Hepatocyte (in vitro differentiated cells): ENCODE measurements around the gene MTIF3. TPM values are rescaled to one million over a fixed set of nuclear protein-coding genes. Genes with fewer than 3 reads are reported as not detected.

Source experiments
- DNase-seq: peaks from one replicate; pipeline ENCODE4 v3.0.0-alpha.2; 2016; ENCODE audit warnings: low spot score
- H2AFZ ChIP-seq: fragments of 200-600 bp; sonication (generic); 2 replicates; pipeline ENCODE4 v1.6.0; 2016; ENCODE audit warnings: antibody characterized with exemption, mild to moderate bottlenecking
- H3K27ac ChIP-seq: fragments of 200-600 bp; sonication (generic); 2 replicates; pipeline ENCODE4 v1.5.1; 2016; ENCODE audit warnings: mild to moderate bottlenecking
- H3K27me3 ChIP-seq: fragments of 200-600 bp; sonication (generic); 2 replicates; pipeline ENCODE4 v1.6.1; 2016
- H3K36me3 ChIP-seq: fragments of 200-600 bp; sonication (generic); replicated peaks from 2 replicates; pipeline ENCODE4 v1.5.1; 2016; ENCODE audit warnings: low read depth; ENCODE audit not compliant: insufficient read depth
- H3K4me1 ChIP-seq: fragments of 200-600 bp; sonication (generic); 2 replicates; pipeline ENCODE4 v1.5.1; 2016; ENCODE audit warnings: mild to moderate bottlenecking, moderate library complexity; ENCODE audit not compliant: insufficient read depth
- H3K4me2 ChIP-seq: fragments of 200-600 bp; sonication (generic); 2 replicates; pipeline ENCODE4 v1.6.0; 2016
- H3K4me3 ChIP-seq: fragments of 200-600 bp; sonication (generic); 2 replicates; pipeline ENCODE4 v1.5.1; 2016; ENCODE audit warnings: mild to moderate bottlenecking
- H3K79me2 ChIP-seq: fragments of 200-600 bp; sonication (generic); 2 replicates; pipeline ENCODE4 v1.6.0; 2017; ENCODE audit warnings: mild to moderate bottlenecking
- H3K9me2 ChIP-seq: fragments of 200-600 bp; sonication (generic); replicated peaks from 2 replicates; pipeline ENCODE4 v1.6.0; 2017; ENCODE audit warnings: mild to moderate bottlenecking; ENCODE audit not compliant: insufficient read depth
- H3K9me3 ChIP-seq: fragments of 200-600 bp; sonication (generic); 2 replicates; pipeline ENCODE4 v1.5.1; 2016; ENCODE audit warnings: low read depth, mild to moderate bottlenecking
- H4K20me1 ChIP-seq: fragments of 200-600 bp; sonication (generic); 2 replicates; pipeline ENCODE4 v1.6.0; 2016; ENCODE audit warnings: mild to moderate bottlenecking; ENCODE audit not compliant: insufficient read depth, poor library complexity, severe bottlenecking
- EZH2 ChIP-seq: fragments of 200-600 bp; sonication (generic); IDR thresholded peaks from 2 replicates; pipeline ENCODE4 v1.6.1; 2016; ENCODE audit warnings: antibody characterized with exemption, mild to moderate bottlenecking, borderline replicate concordance
- EZH2phosphoT487 ChIP-seq: fragments of 200-600 bp; sonication (generic); IDR thresholded peaks from one replicate; pipeline ENCODE4 v1.6.1; 2018; ENCODE audit warnings: antibody characterized with exemption, mild to moderate bottlenecking, low read depth, moderate library complexity; ENCODE audit not compliant: unreplicated experiment, severe bottlenecking
- WGBS: methylation state at CpG from one replicate; pipeline ENCODE4 v1.1.6; 2016; ENCODE audit warnings: low lambda C conversion rate; ENCODE audit errors: missing lambda C conversion rate; 5-methylcytosine and 5-hydroxymethylcytosine counted together
- polyA plus RNA-seq: library from polyadenylated mRNA; unstranded; fragments of >200 nt; fragmentation: Nextera tagmentation; extraction: Ambion mirVana; gene quantifications from 2 replicates; pipeline ENCODE4 v1.2.1, GENCODE V29; 2016
- total RNA-seq: library from RNA; depleted of rRNA; stranded (reverse); fragments of >200 nt; gene quantifications from 2 replicates; pipeline ENCODE4 v1.2.3, GENCODE V29; 2014
- TF ChIP-seq, protein P1 (sequence below): fragments of 200-600 bp; sonication (generic); IDR thresholded peaks from 2 replicates; pipeline ENCODE4 v1.5.1; 2016; ENCODE audit warnings: antibody characterized with exemption, mild to moderate bottlenecking; ENCODE audit not compliant: poor library complexity

Gene MTIF3
- total and polyA plus RNA-seq, 2 experiments from 2014 or later: 58.0 to 66.7 TPM

DNA sequence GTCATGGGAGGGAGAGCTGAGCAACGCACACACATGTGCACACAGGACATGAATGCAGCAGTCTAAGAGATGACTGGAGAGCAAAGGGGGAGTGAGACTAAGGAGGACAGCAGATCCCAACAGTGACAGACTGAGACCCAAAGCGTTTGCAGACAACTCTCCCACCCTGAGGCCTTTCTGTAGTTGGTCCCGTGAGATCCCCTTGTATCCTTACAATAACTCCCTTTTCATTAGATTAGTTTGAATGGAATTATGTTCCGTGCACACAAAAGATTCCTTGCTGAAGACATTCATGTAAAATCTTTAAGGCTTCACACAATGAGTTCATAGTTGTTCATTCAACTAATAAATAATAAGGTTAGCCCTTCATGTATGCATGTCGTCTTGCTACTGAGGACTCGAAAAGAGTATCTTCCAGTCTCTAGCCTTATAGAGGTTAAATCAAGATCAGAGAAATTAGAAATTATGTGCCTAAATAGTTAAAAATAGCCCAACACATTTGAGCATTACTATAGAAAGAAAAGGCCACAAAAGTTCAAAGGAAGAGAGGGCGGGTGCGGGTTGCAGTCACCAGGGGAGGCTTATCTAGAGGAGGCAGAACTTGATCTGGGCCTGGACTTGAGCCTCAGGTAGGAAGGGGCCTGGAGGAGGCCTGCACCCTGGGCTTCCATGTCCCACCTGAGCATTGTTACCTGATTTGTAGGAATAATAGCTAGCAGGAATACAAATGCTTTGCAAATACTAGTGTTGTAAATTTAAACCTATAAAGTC lies 29.1 kb downstream of the MTIF3 start:
- no peaks in the 10 kb centered on the region for H4K20me1 ChIP-seq
- H3K9me3 ChIP-seq: no peaks in the 10 kb centered on the region
- H2AFZ ChIP-seq: no peak overlapping the region
- H3K4me3 ChIP-seq: no peak overlapping the region
- H3K27me3 ChIP-seq: no peaks in the 10 kb centered on the region
- peaks cover 16% of the 10 kb centered on the region for H3K79me2 ChIP-seq
- no peak for DNase-seq
- 87% methylated on average over 8 of the region's 8 CpGs for WGBS
- peaks cover 21% of the 10 kb centered on the region for H3K4me1 ChIP-seq
- TF ChIP-seq EZH2 (no peak), EZH2phosphoT487 (no peak)
- TF ChIP-seq, protein P1, sequence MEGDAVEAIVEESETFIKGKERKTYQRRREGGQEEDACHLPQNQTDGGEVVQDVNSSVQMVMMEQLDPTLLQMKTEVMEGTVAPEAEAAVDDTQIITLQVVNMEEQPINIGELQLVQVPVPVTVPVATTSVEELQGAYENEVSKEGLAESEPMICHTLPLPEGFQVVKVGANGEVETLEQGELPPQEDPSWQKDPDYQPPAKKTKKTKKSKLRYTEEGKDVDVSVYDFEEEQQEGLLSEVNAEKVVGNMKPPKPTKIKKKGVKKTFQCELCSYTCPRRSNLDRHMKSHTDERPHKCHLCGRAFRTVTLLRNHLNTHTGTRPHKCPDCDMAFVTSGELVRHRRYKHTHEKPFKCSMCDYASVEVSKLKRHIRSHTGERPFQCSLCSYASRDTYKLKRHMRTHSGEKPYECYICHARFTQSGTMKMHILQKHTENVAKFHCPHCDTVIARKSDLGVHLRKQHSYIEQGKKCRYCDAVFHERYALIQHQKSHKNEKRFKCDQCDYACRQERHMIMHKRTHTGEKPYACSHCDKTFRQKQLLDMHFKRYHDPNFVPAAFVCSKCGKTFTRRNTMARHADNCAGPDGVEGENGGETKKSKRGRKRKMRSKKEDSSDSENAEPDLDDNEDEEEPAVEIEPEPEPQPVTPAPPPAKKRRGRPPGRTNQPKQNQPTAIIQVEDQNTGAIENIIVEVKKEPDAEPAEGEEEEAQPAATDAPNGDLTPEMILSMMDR: no peak
- no peak overlapping the region for H3K4me2 ChIP-seq
- no peak overlapping the region for H3K27ac ChIP-seq
- no peaks in the 10 kb centered on the region for H3K9me2 ChIP-seq
- H3K36me3 ChIP-seq: no peaks in the 10 kb centered on the region

DNA sequence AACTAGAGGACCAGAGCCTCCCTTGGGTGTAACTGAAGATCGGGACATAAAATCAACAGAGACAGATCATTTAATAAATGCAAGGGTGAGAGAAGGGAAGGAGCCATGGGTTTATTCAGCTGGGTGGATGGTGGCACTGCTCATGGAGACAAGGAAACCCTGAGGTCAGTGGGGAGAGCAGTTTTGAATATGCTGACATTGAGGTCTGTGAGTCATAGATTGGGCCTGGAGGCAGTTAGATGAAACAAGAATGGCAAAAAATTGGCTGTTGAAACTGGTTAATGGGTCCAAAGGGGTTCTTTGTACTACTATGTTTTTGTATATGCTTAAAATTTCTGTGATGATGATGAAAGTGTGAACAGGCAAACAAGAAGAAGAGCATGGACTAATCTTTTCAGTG lies 31.0 kb downstream of the MTIF3 start:
- 94% methylated on average over 1 of the region's 1 CpG for WGBS
- TF ChIP-seq EZH2phosphoT487 (no peak), EZH2 (no peak)
- TF ChIP-seq, protein P1: no peak
- Histone ChIP-seq H3K4me1 (peaks cover 5% of the 10 kb centered on the region), H3K4me3 (no peak overlapping the region), H3K79me2 (no peaks in the 10 kb centered on the region), H3K9me2 (no peaks in the 10 kb centered on the region), H4K20me1 (no peaks in the 10 kb centered on the region), H3K36me3 (no peaks in the 10 kb centered on the region), H3K4me2 (no peak overlapping the region), H2AFZ (no peak overlapping the region), H3K27me3 (no peaks in the 10 kb centered on the region), H3K9me3 (no peaks in the 10 kb centered on the region), H3K27ac (no peak overlapping the region)
- DNase-seq: no peak

DNA sequence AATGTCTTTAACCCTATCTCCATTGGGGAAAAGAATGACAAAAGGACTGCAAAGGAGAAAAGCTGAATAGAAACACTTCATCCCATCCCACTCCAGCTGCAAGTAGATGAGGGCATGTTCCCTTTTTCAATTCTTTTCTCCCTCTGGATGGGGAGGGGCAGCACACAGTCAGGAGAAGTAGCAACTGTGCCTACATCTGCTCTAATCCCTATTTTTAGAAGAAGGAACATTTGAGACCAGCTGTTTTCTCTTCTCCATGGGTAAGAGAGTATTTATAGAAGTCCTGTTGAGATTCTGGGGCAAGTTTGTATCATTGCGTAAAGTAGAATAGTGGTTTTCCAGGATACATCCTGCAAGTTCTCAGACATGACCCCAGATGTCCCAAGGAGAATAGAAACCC lies 35.2 kb downstream of the MTIF3 start:
- H3K79me2 ChIP-seq: no peaks in the 10 kb centered on the region
- H3K27me3 ChIP-seq: peaks cover 10% of the 10 kb centered on the region
- TF ChIP-seq EZH2phosphoT487 (no peak), EZH2 (no peak)
- TF ChIP-seq, protein P1: no peak
- H3K27ac ChIP-seq: no peak overlapping the region
- no peak overlapping the region for H3K4me3 ChIP-seq
- no peaks in the 10 kb centered on the region for H3K4me1 ChIP-seq
- no peaks in the 10 kb centered on the region for H4K20me1 ChIP-seq
- H3K9me2 ChIP-seq: no peaks in the 10 kb centered on the region
- DNase-seq: no peak
- H3K9me3 ChIP-seq: no peaks in the 10 kb centered on the region
- no peak overlapping the region for H3K4me2 ChIP-seq
- WGBS: 100% methylated on average over 1 of the region's 1 CpG
- H2AFZ ChIP-seq: no peak overlapping the region
- H3K36me3 ChIP-seq: no peaks in the 10 kb centered on the region
